Adrenal gland (tissue), 12 donors: ENCODE data around the gene PNLDC1. TPM values are rescaled to one million over a fixed set of nuclear protein-coding genes. Genes with fewer than 3 reads are reported as not detected.
"Not testable (repeated sequence)": the region's sequence is repeated elsewhere in the genome, so short reads cannot be mapped to it uniquely, and the experiment has no call there.

Source experiments
- DNase-seq, 7 donors: peaks; one replicate each; pipeline ENCODE4 v3.0.0-alpha.2; 2019 to 2020
- H3K27ac ChIP-seq, 5 donors: fragments of 200-600 bp; sonication (generic) in 4 of 5; 1 replicate in 3 of 5; 2 replicates in 2 of 5; pipeline versions ENCODE4 v1.5.1 to v1.8.0; 2016 to 2020; ENCODE audit warnings: mild to moderate bottlenecking in 1 of 5
- H3K27me3 ChIP-seq: fragments of 200-600 bp; 2 replicates; pipeline ENCODE4 v1.8.0; 2021
- H3K36me3 ChIP-seq, 2 donors: fragments of 200-600 bp; replicated peaks in 1 of 2; 1 replicate in 1 of 2; 2 replicates in 1 of 2; pipeline versions ENCODE4 v1.5.1 to v1.8.0; 2018 to 2022
- H3K4me1 ChIP-seq, 2 donors: fragments of 200-600 bp; replicated peaks in 1 of 2; 1 replicate in 1 of 2; 2 replicates in 1 of 2; pipeline versions ENCODE4 v1.5.1 to v1.8.0; 2018 to 2021
- H3K4me3 ChIP-seq, 4 donors: fragments of 200-600 bp; sonication (generic) in 3 of 4; one replicate each; pipeline ENCODE4 v1.5.1; 2016 to 2018
- H3K9me3 ChIP-seq, 3 donors: fragments of 200-600 bp; sonication (generic) in 1 of 3; replicated peaks in 1 of 3; 1 replicate in 2 of 3; 2 replicates in 1 of 3; pipeline versions ENCODE4 v1.5.1 to v1.8.0; 2016 to 2021
- CTCF ChIP-seq, 6 experiments: fragments of 450-650 bp in 4 of 6; fragments of 200-600 bp in 2 of 6; sonication (generic) in 1 of 6; IDR thresholded peaks; 1 replicate in 5 of 6; 2 replicates in 1 of 6; pipeline versions ENCODE4 v1.5.1 to v1.8.0; 2016 to 2021; ENCODE audit warnings: antibody characterized with exemption in 6 of 6, mild to moderate bottlenecking in 2 of 6, moderate library complexity in 1 of 6
- POLR2A ChIP-seq, 2 donors: fragments of 450-650 bp; IDR thresholded peaks; one replicate each; pipeline ENCODE4 v1.6.1; 2017; ENCODE audit warnings: antibody characterized with exemption in 2 of 2, mild to moderate bottlenecking in 2 of 2, moderate library complexity in 1 of 2
- WGBS, 4 donors: extraction: QIAGEN DNeasy Blood & Tissue Kit in 2 of 4; methylation state at CpG; one replicate each; pipeline versions ENCODE4 v1.1.5 to v1.1.7; 2013 to 2017; 5-methylcytosine and 5-hydroxymethylcytosine counted together
- intact Hi-C, 2 donors: fragments of 100-400 bp; cut with DNase I; formaldehyde crosslinking; loops; one replicate each; pipeline versions ENCODE4 v1.14.1 to v1.15.0; 2022 to 2023
- polyA plus RNA-seq, 3 donors: library from polyadenylated mRNA; stranded (reverse); fragments of 200-250 nt in 2 of 3; fragments of 350-450 nt in 1 of 3; fragmentation: Illumina TruSeq in 1 of 3; extraction: RNeasy Lipid Tissue Mini Kit (QIAGEN cat#74804) in 1 of 3; gene quantifications; one replicate each; pipeline ENCODE4 v1.2.3, GENCODE V29; 2013 to 2014
- total RNA-seq, 9 donors: library from RNA; depleted of rRNA in 4 of 9; stranded (reverse); fragments of >200 nt in 4 of 9; fragments of 120-200 nt in 1 of 9; fragmentation: NEBNext Ultra II Directional in 1 of 9; extraction: Animal tissue kit (Norgen Biotek cat#: 25700) in 1 of 9; gene quantifications; one replicate each; pipeline versions ENCODE4 v1.1.0 to v1.2.4, GENCODE V29; 2013 to 2023
- donor health status: healthy with polysubstance abuse.
- donor health status: Bipolar disorder and iron deficiency.
- donor health status: DM: yes; HTN: yes; CAD: no.
- donor health status: DM: no; HTN: no; CAD: no.
- donor health status: DM: no; HTN: no; CAD: no.
- donor health status: DM: yes; HTN: yes; CAD: no.

The PNLDC1 gene
- total and polyA plus RNA-seq, 12 donors, result 0.07 to 2.9 (median 0.39) TPM; not detected in 7

- H3K4me1 ChIP-seq, result no peaks in the 10 kb centered on the region
- peaks cover 11% of the 10 kb centered on the region for H3K27me3 ChIP-seq
- no peak for DNase-seq
- H3K36me3 ChIP-seq, result no peaks in the 10 kb centered on the region
- 72 to 79% (median 76%) methylated on average over 5 of the region's 5 CpGs for WGBS, 4 donors
- TF ChIP-seq CTCF (IDR thresholded peaks at IDR 0.05) (no peak), POLR2A (IDR thresholded peaks at IDR 0.05) (no peak)
- no peaks in the 10 kb centered on the region for H3K9me3 ChIP-seq
- no peak overlapping the region for H3K27ac ChIP-seq
- intact Hi-C loops, result loop anchor here (5.0 to 10.0 kb wide), 4 partner anchors 83 to 593 kb away; no protein-coding TSS in a partner anchor
- no peak overlapping the region for H3K4me3 ChIP-seq
Measured at GRCh38 chr6:159862103-159862502, 62.0 kb downstream of the PNLDC1 start.

GRCh38 chr6:159863341-159863740, 63.3 kb downstream of the PNLDC1 start:
- 18 to 28% (median 21%) methylated on average over 5 of the region's 5 CpGs for WGBS, 4 donors

GRCh38 chr6:159865226-159865920, 65.3 kb downstream of the PNLDC1 start:
- DNase-seq, result no peak
- Histone ChIP-seq H3K27me3 (peaks cover 7% of the 10 kb centered on the region), H3K36me3 (no peaks in the 10 kb centered on the region), H3K4me1 (no peaks in the 10 kb centered on the region), H3K4me3 (no peak overlapping the region), H3K27ac (no peak overlapping the region), H3K9me3 (peaks cover 0 to 6% (median 0%) of the 10 kb centered on the region in 3 donors)
- intact Hi-C loops, result loop anchor here (5.0 to 10.0 kb wide), 4 partner anchors 77 to 589 kb away; no protein-coding TSS in a partner anchor
- 84 to 93% (median 90%) methylated on average over 12 of the region's 12 CpGs for WGBS, 4 donors
- TF ChIP-seq POLR2A (IDR thresholded peaks at IDR 0.05) (no peak), CTCF (IDR thresholded peaks at IDR 0.05) (no peak)

More at GRCh38 chr6:159863341-159863740, 63.3 kb downstream of the PNLDC1 start:
- DNase-seq, result peak in 6 of 7 donors; percentile 43 to 68 (median 56)
- TF ChIP-seq CTCF (IDR thresholded peaks at IDR 0.05), result peak; percentile 19 to 72 (median 67)
- peaks cover 11% of the 10 kb centered on the region for H3K27me3 ChIP-seq
- H3K27ac ChIP-seq, H3K4me1 ChIP-seq, H3K36me3 ChIP-seq, H3K4me3 ChIP-seq, H3K9me3 ChIP-seq: not testable (repeated sequence)
- intact Hi-C loops, result loop anchor here (5.0 to 10.0 kb wide), 4 partner anchors 81 to 591 kb away; no protein-coding TSS in a partner anchor

- H3K9me3 ChIP-seq, result peaks cover 0 to 6% (median 0%) of the 10 kb centered on the region in 3 donors
- H3K27ac ChIP-seq, result no peak overlapping the region
- intact Hi-C loops, result loop anchor here (5.0 to 10.0 kb wide), 4 partner anchors 76 to 588 kb away; no protein-coding TSS in a partner anchor
- no peak for DNase-seq
- H3K4me1 ChIP-seq, result no peaks in the 10 kb centered on the region
- TF ChIP-seq CTCF (IDR thresholded peaks at IDR 0.05) (no peak), POLR2A (IDR thresholded peaks at IDR 0.05) (no peak)
- peaks cover 7% of the 10 kb centered on the region for H3K27me3 ChIP-seq
- no peak overlapping the region for H3K4me3 ChIP-seq
- no peaks in the 10 kb centered on the region for H3K36me3 ChIP-seq
- 89 to 96% (median 94%) methylated on average over 17 to 28 of the region's 28 CpGs for WGBS, 4 donors
Measured at GRCh38 chr6:159866286-159867247, 66.5 kb downstream of the PNLDC1 start.
